ENCODE measurements around the gene PEX12. TPM values are rescaled to one million over a fixed set of nuclear protein-coding genes. Genes with fewer than 3 reads are reported as not detected.

Gene PEX12
- total and polyA plus RNA-seq, 9 of the 15 experiments (the other 6 are each of a cell fraction or from before 2014, with no cell fraction given) = 4.0 to 12.4 (median 6.4) TPM

- TF ChIP-seq THRA (IDR thresholded peaks at IDR 0.05) (peak; percentile 58; the same call in 1 of the 2 replicates), PRMT5 (CRISPR knock-in tag; IDR thresholded peaks at IDR 0.05) (no peak), TBP (optimal IDR thresholded peaks at IDR 0.05; ENCODE audit: low read depth, low read length) (peak; percentile 79), HDGF (IDR thresholded peaks at IDR 0.05) (no peak), ZNF408 (CRISPR knock-in tag; IDR thresholded peaks at IDR 0.05; ENCODE audit: low read depth) (no peak), HNRNPH1 (optimal IDR thresholded peaks at IDR 0.05; ENCODE audit: low read depth, low read length) (no peak), E2F1 (CRISPR knock-in tag; IDR thresholded peaks at IDR 0.05) (no peak), PURB (CRISPR knock-in tag; IDR thresholded peaks at IDR 0.05; ENCODE audit: low read depth) (no peak), U2AF2 (optimal IDR thresholded peaks at IDR 0.05; ENCODE audit: low read depth, low read length) (no peak), NFIX (CRISPR knock-in tag; IDR thresholded peaks at IDR 0.05; ENCODE audit: low read depth) (no peak), MYBL2 (IDR thresholded peaks at IDR 0.05; ENCODE audit: low read depth) (no peak; the same call in 1 of the 2 replicates), MYBL2 (CRISPR knock-in tag; IDR thresholded peaks at IDR 0.05; ENCODE audit: borderline replicate concordance) (no peak), RBM34 (IDR thresholded peaks at IDR 0.05; ENCODE audit: borderline replicate concordance, insufficient read depth, low read length) (no peak), ZNF347 (CRISPR knock-in tag; IDR thresholded peaks at IDR 0.05; ENCODE audit: low read depth) (no peak), E4F1 (CRISPR knock-in tag; IDR thresholded peaks at IDR 0.05; ENCODE audit: borderline replicate concordance) (no peak), ZNF23 (CRISPR knock-in tag; IDR thresholded peaks at IDR 0.05) (no peak), MTA3 (IDR thresholded peaks at IDR 0.05; ENCODE audit: borderline replicate concordance) (peak; percentile 82), TARDBP (IDR thresholded peaks at IDR 0.05) (peak; percentile 92; the same call in 1 of the 2 replicates), ZNF584 (CRISPR knock-in tag; IDR thresholded peaks at IDR 0.05; ENCODE audit: low read depth) (peak; percentile 72), SMC3 (conservative IDR thresholded peaks at IDR 0.05; ENCODE audit: insufficient read depth, low read depth, low read length) (no peak), ZFPM2 (CRISPR knock-in tag; IDR thresholded peaks at IDR 0.05) (no peak), CCAR2 (IDR thresholded peaks at IDR 0.05; ENCODE audit: low read depth, low read length) (no peak), PTTG1 (tag; IDR thresholded peaks at IDR 0.05; ENCODE audit: low read depth) (no peak), XRCC3 (IDR thresholded peaks at IDR 0.05) (no peak), ZNF280A (IDR thresholded peaks at IDR 0.05; ENCODE audit: low read depth, partially characterized antibody) (no peak)
Observed at GRCh38 chr17:35560703-35561102, 17.7 kb downstream of the PEX12 start, which contains the start of gene SLFN14 (continued).

All from K562 (cell line).